HG02840 (cell line): ENCODE measurements around the gene ALDH5A1.

Source experiments
- ATAC-seq: cut with Tn5 transposase; IDR thresholded peaks from one replicate; pipeline ENCODE4 v1.9.1; 2021; ENCODE audit warnings: mild to moderate bottlenecking, moderate library complexity, moderate number of reproducible peaks; ENCODE audit not compliant: unreplicated experiment, low FRiP score

ALDH5A1 gene

DNA sequence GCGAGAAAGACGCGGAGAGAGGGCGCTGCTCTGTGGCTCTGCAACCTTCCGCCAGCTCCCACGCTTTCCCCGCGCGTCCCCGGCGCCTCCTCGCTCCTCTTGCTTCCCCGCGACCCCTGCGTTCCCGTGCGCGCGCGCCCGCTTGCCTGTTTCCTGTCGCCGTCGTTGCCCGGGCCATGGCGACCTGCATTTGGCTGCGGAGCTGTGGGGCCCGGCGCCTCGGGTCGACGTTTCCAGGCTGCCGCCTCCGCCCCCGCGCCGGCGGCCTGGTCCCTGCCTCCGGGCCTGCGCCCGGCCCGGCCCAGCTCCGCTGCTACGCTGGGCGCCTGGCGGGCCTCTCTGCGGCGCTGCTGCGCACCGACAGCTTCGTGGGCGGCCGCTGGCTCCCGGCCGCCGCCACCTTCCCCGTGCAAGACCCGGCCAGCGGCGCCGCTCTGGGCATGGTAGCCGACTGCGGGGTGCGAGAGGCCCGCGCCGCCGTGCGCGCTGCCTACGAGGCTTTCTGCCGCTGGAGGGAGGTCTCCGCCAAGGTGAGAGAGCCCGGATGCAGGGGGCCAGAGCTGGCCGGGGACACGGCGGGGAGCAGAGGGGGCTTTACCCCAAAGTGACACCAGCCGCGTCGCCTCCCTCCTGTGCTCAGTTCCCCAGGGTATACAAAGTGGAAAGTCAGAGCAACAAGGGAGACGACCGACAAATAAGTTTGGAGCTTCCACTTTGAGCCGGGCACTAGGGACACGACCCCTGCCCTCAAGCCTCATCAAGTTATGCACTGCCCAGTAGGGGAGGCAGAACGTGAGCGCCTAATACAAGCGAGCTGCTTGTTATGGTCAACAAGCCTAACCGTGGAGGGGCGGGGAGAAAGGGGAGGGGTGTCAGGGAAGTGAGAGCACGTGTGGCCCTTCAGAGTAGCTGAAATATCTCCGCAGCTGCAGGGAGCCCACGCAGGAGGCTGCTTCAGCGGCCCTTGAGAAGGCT lies at the start of gene ALDH5A1:
Gene ALDH5A1 (plus strand): TSS at position 149 of the 975 bp plus-strand sequence. CDS start 28 bp downstream, at position 177.
- peak; percentile 69 for ATAC-seq

DNA sequence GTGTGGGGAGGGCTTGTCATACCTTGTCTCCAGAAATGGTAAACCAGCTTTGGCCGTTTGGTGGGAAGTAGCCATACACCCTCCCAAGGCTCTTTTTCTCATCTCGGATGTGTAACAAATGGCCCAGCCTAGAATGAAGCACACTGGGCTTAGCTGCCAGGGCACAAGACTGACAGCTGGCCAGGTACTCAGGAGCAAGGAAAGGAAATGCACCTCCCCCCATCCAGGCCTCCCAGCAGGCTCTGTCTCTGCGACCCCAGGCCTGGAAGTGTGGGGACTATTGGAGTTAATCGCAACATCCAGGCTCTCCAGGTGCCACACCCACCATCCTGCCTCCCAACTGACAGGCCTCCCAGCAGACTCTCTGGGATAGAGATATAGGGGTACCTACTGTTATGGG lies 49.1 kb upstream of the ALDH5A1 start:
- ATAC-seq: no peak

DNA sequence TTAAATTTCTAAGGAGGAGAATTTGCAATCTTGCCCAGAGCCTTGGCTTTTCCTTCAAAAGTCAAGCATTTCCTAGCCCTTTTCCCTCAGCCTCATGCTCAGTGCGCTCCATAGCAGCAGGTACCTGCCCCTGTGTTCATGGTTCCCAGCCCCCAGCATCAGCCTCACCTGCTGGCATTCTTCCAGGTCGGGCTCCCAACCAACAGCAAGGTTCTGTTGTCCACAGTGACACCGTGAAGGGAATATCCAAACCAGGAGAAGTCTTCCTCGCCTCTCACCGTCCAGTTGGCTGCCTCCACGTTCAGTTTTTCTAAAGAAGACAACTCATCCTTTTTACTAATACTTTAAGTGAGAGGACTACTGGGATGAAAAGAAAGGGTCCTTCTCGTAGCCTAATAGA lies 48.1 kb upstream of the ALDH5A1 start:
- no peak for ATAC-seq

DNA sequence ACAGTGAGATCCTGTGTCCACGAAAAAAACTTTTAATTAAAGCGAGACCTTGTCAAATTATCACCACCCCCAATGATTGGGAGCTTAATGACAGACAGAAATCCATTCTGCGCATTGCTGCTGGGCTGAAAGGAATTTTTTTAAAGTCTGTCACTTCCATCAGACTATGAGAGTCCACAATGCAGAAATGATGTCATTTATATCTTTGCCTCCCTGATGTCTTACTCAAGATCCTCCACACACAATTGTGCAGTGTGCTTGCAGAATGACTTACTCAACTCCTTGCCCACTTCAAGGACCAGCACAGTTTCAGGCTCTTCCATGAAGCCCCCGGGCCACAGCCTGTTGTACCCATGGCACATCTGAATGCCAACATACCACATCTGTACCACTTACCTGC lies 46.4 kb upstream of the ALDH5A1 start:
- ATAC-seq: no peak

DNA sequence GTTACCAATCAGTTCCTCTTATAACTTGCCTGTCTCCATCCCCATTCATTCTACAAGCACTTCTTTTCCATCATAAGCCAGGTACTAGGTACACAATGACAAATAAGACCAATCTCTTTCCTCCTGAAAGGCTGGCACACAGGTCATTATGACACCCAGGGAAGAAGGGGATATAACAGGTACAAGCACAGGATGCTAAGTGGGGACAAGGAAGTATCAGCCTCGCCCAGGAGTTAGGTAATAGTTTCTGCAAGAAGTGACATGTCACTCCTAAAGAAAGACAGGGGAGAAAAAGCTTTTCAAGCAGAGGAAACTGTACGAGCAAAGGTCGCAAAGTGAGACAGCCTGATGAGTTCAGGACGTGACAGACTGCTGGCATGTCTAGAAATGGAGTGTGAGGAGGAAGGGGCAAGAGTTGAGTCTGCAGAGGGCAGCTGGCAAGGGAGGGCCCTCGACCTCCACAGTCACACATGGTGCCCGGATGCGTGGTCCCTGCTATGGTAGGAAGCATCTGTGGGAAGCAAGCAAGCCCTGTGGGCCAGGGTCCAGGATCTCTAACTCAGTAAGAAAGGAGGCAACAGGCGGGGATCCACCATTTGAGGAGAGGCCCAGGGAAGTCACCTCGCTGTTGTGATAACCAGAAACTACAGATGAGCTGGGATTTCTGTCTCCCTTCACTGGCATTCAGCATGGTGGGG lies 45.8 kb upstream of the ALDH5A1 start:
- ATAC-seq: no peak

DNA sequence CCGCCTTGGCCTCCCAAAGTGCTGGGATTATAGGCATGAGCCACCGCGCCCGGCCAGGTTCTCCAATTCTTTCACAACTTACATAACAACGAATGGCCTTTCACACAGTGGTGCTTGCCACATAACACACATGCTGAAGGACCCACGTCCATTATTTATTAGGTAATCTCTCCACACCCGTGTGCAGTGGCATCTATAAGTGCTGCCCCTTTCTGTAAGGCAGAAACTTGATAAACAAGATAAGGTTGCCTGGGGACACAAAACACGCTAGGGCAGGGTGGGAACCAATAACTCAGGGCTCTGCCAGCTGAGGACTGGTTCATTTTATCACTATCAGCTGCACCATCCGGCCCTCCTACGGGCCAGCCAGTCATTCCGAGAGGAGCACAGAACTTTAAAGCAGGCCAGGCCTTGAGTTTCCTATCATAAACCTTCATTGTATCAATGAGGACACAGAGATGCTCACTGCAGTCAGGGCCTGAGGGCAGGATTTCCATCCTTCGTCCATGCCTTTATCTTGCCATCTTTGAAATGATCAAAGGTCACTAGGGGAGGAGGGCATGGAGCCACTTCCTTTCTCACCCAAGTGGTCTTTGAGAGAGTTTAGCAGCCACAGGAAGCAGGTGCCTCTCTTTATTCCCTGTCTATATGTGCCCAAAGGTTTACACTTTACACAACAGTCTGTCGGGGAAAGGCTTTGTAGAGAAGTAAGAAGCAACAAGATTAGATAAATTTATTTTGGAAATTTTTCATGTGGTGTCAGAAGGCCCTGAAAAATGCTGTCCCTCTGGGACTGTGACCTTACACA lies 43.0 kb upstream of the ALDH5A1 start:
- ATAC-seq: no peak

DNA sequence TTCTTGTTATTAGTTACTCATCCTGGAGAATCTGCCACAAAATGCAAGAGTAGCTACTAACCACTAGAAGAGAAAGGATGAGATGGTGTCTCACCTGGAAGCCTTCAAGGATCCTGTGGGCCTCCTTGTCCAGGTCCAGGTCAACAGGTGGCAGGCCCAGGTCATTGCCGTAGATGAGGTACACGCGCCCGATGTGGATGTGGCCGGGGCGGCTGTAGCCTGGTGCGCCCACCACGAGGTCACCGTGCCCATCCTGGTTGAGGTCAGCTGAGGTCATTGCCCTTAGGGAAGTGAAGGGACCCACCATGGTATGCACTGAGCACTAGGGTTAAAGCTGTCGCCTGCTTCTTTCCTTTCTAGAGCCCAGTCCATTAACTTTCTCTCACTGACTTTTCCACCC lies 40.8 kb upstream of the ALDH5A1 start:
- no peak for ATAC-seq

DNA sequence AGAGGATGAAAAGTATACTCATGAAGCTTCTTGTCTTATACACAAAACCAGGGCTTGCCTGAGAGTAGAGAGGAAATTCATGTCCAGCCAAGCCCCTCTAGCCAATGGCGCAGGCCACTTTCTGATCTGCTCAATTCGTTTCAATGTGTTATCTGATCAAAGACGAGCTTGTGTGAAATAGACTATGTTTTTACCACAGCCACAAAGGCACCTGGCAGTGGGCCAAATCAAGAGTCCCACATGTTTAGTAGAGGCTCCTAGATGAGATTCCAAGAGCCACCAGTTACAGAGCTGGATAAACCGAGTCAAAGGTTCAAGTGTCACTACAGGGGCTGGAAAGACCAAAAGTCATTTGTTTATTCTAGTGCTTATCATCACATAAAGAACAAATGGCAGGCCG lies 40.3 kb upstream of the ALDH5A1 start:
- no peak for ATAC-seq

DNA sequence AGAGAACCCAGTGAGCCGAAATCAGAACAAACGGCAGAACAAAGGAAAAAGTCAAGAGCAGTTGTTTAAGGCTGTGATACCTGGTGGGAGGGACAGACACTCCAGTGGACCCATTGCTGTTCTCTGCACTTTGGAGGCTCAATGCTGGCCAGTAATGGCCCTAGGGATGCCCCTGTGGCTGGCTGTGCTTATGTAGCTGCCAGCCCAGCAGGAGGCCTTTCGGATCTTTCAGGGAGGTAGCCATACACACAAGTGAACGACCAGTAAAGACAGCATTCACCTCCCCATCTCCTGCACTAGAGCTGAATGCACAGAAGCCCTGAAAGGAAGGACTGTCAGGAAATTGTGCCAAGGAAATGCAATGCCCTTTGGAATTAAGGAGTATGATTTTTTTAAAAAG lies 39.7 kb upstream of the ALDH5A1 start:
- ATAC-seq: no peak

DNA sequence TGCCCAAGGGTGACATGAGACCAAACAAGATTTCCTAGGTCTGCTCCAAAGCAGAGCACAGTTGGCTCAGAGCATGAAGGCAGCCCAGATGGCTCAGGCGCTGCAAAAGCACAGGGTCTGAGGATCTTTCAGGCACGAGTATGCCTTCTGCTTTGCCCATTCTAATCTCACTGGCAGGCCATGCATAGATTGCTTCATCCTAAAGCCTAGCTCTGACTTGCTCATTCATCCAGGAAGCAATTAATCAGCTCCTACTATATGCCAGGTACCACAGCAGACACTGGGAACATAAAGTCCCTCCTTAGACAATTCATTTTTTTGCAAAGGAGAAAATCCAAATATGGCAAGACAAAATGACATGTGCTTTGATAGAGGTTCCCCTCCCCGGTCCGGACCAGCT lies 36.6 kb upstream of the ALDH5A1 start:
- no peak for ATAC-seq

DNA sequence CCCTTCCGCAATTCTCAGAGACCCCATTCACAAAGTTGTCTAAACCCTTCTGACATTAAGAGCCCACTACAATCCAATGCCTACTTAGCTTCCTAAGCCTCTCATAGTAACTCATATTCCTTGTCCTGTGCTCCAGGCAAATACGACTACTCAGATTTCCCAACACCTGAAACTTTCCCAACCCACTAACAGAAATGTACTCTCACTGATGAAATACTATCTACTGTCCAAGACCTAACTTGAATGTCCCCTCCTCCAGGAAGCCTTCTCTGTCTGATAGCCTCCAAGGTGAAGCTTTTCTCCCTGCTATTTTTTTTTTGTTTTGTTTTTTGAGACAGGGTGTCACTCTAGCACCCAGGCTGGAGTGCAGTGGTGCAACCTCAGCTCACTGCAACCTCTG lies 35.8 kb upstream of the ALDH5A1 start:
- no peak for ATAC-seq

DNA sequence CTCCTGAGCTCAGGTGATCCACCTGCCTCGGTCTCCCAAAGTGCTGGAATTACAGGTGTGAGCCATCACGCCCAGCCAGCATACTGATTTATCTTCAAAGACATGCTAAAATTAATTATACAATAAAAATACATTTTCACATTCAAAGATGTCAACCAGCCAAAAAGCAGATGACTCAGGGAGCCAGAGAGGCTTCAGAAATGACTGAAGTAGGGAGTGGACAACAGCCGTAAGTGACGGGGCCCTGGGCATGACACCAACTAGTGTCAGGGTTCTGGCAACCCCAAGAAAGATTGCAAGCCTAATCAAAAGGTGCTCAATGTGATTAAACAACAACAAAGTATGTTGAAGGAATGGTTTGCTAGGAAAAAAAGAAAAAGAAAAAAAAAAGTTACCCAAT lies 33.8 kb upstream of the ALDH5A1 start:
- no peak for ATAC-seq

DNA sequence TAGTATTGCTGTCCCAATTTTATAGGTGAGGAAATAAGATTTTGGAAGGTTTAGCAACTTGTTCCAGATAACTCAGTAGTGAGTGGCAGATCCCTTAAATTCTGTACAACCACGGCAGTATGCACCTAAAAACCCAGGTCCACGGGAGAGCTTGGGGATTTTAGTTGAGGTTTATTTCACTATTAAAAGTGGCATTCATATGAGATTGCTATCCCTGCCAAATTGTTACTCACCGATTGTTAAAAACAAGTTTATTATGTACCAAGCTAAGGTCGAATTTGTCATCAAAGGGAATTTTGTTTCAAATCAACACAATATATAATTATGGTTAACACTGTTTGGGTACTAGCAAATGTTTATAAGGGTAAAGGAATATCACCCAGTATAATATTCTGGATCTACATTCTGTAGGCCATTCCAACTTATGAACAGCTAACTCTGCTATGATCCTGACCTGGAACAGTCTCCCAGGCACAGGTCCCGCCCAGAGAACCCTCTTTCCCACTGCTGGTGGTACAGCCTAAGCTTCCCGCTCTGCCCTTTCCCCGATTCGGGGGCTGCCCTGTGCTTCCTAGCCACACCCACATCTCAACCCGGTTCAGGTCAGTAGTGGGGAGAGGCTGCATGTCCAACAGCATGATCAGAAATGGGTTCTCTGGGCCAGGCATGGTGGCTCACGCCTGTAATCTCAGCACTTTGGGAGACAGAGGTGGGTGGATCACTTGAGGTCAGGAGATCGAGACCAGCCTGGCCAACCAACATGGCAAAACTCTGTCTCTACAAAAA lies 30.3 kb upstream of the ALDH5A1 start:
- no peak for ATAC-seq

DNA sequence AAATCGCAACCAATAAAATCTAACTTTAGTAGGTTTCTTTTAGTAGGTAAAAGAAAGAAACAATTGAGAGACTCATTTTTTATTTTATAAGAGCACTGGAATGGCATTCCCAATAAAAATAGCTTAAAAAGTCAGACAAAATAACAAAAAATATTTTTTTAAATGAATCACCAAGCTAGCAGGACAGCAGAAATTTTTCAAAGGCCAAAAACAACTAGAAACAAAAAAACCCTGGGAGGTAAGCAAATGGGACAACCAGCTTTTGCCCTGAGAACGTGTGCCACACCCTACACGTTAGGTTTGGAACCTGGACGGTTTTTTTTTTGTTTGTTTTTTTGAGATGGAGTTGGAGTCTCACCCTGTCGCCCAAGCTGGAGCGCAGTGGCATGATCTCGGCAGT lies 25.0 kb upstream of the ALDH5A1 start:
- no peak for ATAC-seq

DNA sequence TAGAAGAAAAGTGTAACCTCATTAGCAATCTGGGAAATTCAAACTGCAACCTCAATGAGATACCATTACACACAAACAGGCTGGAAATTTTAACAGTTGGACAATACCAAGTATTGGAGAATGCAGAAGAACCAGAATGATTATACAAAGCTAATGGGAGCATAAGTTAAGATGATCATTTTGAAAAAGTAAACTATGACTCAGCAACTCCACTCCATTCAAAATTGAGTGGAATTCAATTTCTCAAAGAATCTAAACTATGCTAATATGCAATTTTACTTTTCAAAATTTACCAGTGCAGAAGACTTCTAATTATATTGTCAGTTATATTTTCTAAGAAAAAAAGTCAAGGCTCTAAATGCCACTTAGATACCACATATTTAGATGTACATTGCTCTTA lies 22.6 kb upstream of the ALDH5A1 start:
- ATAC-seq: no peak

DNA sequence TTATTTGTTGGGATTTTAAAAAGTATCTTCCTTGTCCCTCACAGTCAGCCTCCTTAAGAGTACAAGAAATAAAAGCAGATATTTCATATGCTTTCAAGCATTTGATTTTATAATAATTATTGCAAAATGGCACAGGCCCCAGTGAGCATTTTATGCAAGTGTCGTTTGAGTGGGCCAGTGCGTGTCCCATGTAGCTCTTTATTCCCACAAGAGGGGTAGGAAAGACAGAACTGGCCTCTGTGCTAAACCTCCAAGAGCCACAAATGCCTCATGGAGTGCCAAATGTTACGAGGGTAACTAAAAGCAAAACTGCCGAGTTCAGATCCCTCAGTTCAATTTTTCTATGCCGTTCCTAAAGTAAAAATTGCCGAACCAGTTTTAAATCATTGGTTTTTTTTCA lies 18.1 kb upstream of the ALDH5A1 start:
- no peak for ATAC-seq

DNA sequence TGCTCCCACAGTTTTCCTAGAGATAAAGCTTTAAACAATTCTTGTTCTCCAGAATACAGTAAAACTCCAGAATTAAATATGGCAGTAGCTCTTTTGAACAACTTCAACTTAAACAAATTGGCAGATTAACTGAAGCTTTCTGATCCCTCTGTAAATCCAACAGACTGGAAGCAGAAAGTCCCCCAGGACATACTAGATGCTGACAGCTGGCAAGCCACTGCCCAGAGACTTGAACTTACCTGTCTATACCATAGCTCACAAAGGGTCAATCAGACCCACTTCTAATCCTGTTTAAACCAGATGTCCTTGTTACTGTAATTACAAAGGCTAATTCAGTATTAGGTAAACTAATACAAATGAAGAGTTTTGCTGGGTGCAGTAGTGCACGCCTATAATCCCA lies 17.7 kb upstream of the ALDH5A1 start:
- no peak for ATAC-seq

DNA sequence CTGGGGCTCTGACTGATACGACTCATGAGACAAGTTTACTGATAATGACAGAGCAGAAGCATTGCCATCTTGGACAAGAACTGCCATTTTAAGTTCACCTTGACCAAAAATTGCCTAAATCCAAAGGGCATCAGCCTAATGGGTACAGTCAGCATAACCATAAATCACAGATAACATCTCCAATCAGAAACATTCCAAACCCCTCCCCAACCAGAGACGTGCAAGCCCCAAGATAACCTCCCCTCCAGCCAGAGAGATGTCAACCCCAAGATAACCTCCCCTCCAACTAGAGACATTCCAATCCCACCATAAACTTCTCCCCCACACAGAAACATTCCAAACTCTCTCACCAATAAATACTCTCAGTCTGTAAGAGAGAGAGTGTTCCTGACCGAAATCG lies 15.9 kb upstream of the ALDH5A1 start:
- no peak for ATAC-seq

DNA sequence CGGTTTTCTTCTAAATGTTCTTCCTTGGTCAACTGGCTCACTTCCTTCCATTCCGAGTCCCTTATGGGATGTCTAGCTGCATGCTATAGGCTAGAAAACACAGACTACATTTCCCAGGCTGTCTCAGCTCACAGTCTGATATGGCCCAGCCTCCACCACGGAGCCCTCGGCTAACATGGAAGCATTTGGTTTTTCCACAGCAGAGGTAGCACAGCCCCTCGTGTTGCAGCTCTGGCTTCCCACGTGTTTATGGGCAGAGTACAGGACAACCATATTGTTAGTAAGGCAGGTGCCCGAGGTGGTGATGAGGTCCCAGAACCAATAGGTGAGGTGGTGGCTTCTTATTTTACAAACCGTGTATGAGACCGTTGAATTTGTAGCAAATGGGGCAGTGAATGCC lies 14.1 kb upstream of the ALDH5A1 start:
- ATAC-seq: no peak

DNA sequence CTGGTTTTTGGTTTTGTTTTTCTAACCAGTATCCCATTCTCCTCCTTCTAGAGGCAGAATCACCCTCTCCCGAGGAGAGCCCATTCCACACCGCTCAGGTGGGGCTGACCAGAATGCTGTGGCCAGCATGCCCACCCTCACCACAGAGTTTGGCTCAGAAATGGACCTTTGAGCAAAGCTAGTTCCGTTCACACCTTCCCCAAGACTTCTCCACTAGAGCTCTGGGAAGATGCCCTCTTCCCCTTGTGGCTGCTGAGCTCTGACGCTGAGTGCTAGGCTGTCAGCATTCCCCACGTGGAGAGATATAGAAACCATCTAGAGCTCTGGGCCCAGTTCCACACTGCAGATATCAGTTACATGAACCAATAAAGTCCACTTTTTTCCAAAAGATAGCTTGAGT lies 13.3 kb upstream of the ALDH5A1 start:
- no peak for ATAC-seq
